ENCODE measurements around the gene EPS8L1. TPM values are rescaled to one million over a fixed set of nuclear protein-coding genes. Genes with fewer than 3 reads are reported as not detected.

Gene EPS8L1
- 2.8 to 5.9 TPM (median 5.7 TPM) in 5 replicates for total RNA-seq (2022; extraction: Qiagen RNA extraction; ENCODE audit: low read depth)

GRCh38 chr19:55075371-55075998, at the start of gene EPS8L1:
EPS8L1 (plus strand) TSS chr19:55075869; CDS start chr19:55076445, 576 bp downstream.

GRCh38 chr19:55062735-55063491, 12.8 kb upstream of the EPS8L1 start, which contains the start of gene RDH13:
RDH13 (minus strand) TSS chr19:55063148; CDS start chr19:55063032, 116 bp downstream.

GRCh38 chr19:55116859-55117662, 41.4 kb downstream of the EPS8L1 start, which contains the start of gene PPP1R12C:
PPP1R12C (minus strand) TSS chr19:55117637; CDS start chr19:55117543, 94 bp downstream.

Other genes starting within 250 kb of the EPS8L1 start
- gene KIR2DS4, start 243.2 kb upstream of the EPS8L1 start, total RNA-seq (2022; extraction: Qiagen RNA extraction; ENCODE audit: low read depth) = not detected in 5 replicates
- not detected in 5 replicates for gene KIR3DL2, start 225.4 kb upstream of the EPS8L1 start, total RNA-seq (2022; extraction: Qiagen RNA extraction; ENCODE audit: low read depth)
- not detected in 5 replicates for gene FCAR, start 201.6 kb upstream of the EPS8L1 start, total RNA-seq (2022; extraction: Qiagen RNA extraction; ENCODE audit: low read depth)
- gene NCR1, start 169.7 kb upstream of the EPS8L1 start, total RNA-seq (2022; extraction: Qiagen RNA extraction; ENCODE audit: low read depth) = not detected in 5 replicates
- gene NLRP7, start 128.3 kb upstream of the EPS8L1 start, total RNA-seq (2022; extraction: Qiagen RNA extraction; ENCODE audit: low read depth) = 0.06 to 0.38 TPM in 2 of 5 replicates, not detected in the others
- gene NLRP2, start 109.5 kb upstream of the EPS8L1 start, total RNA-seq (2022; extraction: Qiagen RNA extraction; ENCODE audit: low read depth) = 22.2 to 28.4 TPM (median 27.4 TPM) in 5 replicates
- 0.07 to 0.15 TPM (median 0.12 TPM) in 4 of 5 replicates, not detected in the other for gene GP6, start 37.6 kb upstream of the EPS8L1 start, total RNA-seq (2022; extraction: Qiagen RNA extraction; ENCODE audit: low read depth)
- gene RDH13, start 12.7 kb upstream of the EPS8L1 start, total RNA-seq (2022; extraction: Qiagen RNA extraction; ENCODE audit: low read depth) = 16.7 to 21.1 TPM (median 20.7 TPM) in 5 replicates
- gene PPP1R12C, start 41.8 kb downstream of the EPS8L1 start, total RNA-seq (2022; extraction: Qiagen RNA extraction; ENCODE audit: low read depth) = 57.3 to 91.8 TPM (median 81.7 TPM) in 5 replicates
- 116 to 141 TPM (median 128 TPM) in 5 replicates for gene TNNT1, start 73.3 kb downstream of the EPS8L1 start, total RNA-seq (2022; extraction: Qiagen RNA extraction; ENCODE audit: low read depth)
- 7.0 to 9.0 TPM (median 8.4 TPM) in 5 replicates for gene TNNI3, start 81.9 kb downstream of the EPS8L1 start, total RNA-seq (2022; extraction: Qiagen RNA extraction; ENCODE audit: low read depth)
- 5.6 to 6.5 TPM (median 6.0 TPM) in 5 replicates for gene DNAAF3, start 90.7 kb downstream of the EPS8L1 start, total RNA-seq (2022; extraction: Qiagen RNA extraction; ENCODE audit: low read depth)
- gene SYT5, start 104.4 kb downstream of the EPS8L1 start, total RNA-seq (2022; extraction: Qiagen RNA extraction; ENCODE audit: low read depth) = 2.5 to 5.1 TPM (median 3.9 TPM) in 5 replicates
- gene PTPRH, start 133.6 kb downstream of the EPS8L1 start, total RNA-seq (2022; extraction: Qiagen RNA extraction; ENCODE audit: low read depth) = 3.7 to 7.4 TPM (median 4.9 TPM) in 5 replicates
- 3.2 to 7.0 TPM (median 4.7 TPM) in 5 replicates for gene TMEM86B, start 152.9 kb downstream of the EPS8L1 start, total RNA-seq (2022; extraction: Qiagen RNA extraction; ENCODE audit: low read depth)
- 93.5 to 137 TPM (median 122 TPM) in 5 replicates for gene PPP6R1, start 183.1 kb downstream of the EPS8L1 start, total RNA-seq (2022; extraction: Qiagen RNA extraction; ENCODE audit: low read depth)
- 118 to 148 TPM (median 139 TPM) in 5 replicates for gene HSPBP1, start 204.2 kb downstream of the EPS8L1 start, total RNA-seq (2022; extraction: Qiagen RNA extraction; ENCODE audit: low read depth)
- 3.4 to 5.4 TPM (median 4.8 TPM) in 5 replicates for gene BRSK1, start 208.1 kb downstream of the EPS8L1 start, total RNA-seq (2022; extraction: Qiagen RNA extraction; ENCODE audit: low read depth)
- not detected in 5 replicates for gene TMEM150B, start 249.5 kb downstream of the EPS8L1 start, total RNA-seq (2022; extraction: Qiagen RNA extraction; ENCODE audit: low read depth)

Data from A549 treated with DMSO at 1 μM for 4 hours (cell line).